Measurements from ENCODE around the gene SHISA5. TPM values are rescaled to one million over a fixed set of nuclear protein-coding genes. Genes with fewer than 3 reads are reported as not detected.
"Not testable (repeated sequence)": the region's sequence is repeated elsewhere in the genome, so short reads cannot be mapped to it uniquely, and the experiment has no call there.

SHISA5 gene
- total RNA-seq, 3 donors from 2014 or later, result 59.9 to 88.8 (median 62.7) TPM

GRCh38 chr3:48465531-48466378, 38.2 kb downstream of the SHISA5 start:
- H3K4me1 Mint-ChIP-seq (ENCODE audit: low read depth), result peaks cover 50% of the 10 kb centered on the region
- no peaks in the 10 kb centered on the region for H3K9me3 Mint-ChIP-seq
- DNase-seq (peak; percentile 73), ATAC-seq (peak; percentile 92 to 94)
- no peaks in the 10 kb centered on the region for H3K27me3 Mint-ChIP-seq (ENCODE audit: low read depth)
- H3K4me3 Mint-ChIP-seq, result peak overlapping the region; percentile 92
- H3K36me3 Mint-ChIP-seq (ENCODE audit: insufficient read depth), result peaks cover 24% of the 10 kb centered on the region

GRCh38 chr3:48465237-48465530, 38.8 kb downstream of the SHISA5 start:
- no peak for DNase-seq
- Mint-ChIP-seq H3K9me3 (no peaks in the 10 kb centered on the region), H3K4me3 (peak overlapping the region; percentile 92), H3K36me3 (ENCODE audit: insufficient read depth) (peaks cover 26% of the 10 kb centered on the region), H3K27me3 (ENCODE audit: low read depth) (no peaks in the 10 kb centered on the region), H3K4me1 (ENCODE audit: low read depth) (peaks cover 48% of the 10 kb centered on the region)
- no peak for ATAC-seq

- peak overlapping the region; percentile 92 for H3K4me3 Mint-ChIP-seq
- peaks cover 44% of the 10 kb centered on the region for H3K4me1 Mint-ChIP-seq (ENCODE audit: low read depth)
- no peak for DNase-seq
- ATAC-seq, result no peak
- no peaks in the 10 kb centered on the region for H3K27me3 Mint-ChIP-seq (ENCODE audit: low read depth)
- H3K36me3 Mint-ChIP-seq (ENCODE audit: insufficient read depth), result peaks cover 27% of the 10 kb centered on the region
- H3K9me3 Mint-ChIP-seq, result no peaks in the 10 kb centered on the region
Measured at GRCh38 chr3:48464713-48465221, 39.2 kb downstream of the SHISA5 start.

GRCh38 chr3:48463703-48464102, 40.3 kb downstream of the SHISA5 start:
- Mint-ChIP-seq H3K9me3 (no peaks in the 10 kb centered on the region), H3K27me3 (ENCODE audit: low read depth) (no peaks in the 10 kb centered on the region), H3K36me3 (ENCODE audit: insufficient read depth) (peaks cover 23% of the 10 kb centered on the region), H3K4me3 (no peak overlapping the region), H3K4me1 (ENCODE audit: low read depth) (peaks cover 33% of the 10 kb centered on the region)
- ATAC-seq, result no peak
- no peak for DNase-seq

GRCh38 chr3:48461767-48462166, 42.2 kb downstream of the SHISA5 start:
- H3K9me3 Mint-ChIP-seq; H3K4me3 Mint-ChIP-seq; H3K27me3 Mint-ChIP-seq (ENCODE audit: low read depth); DNase-seq; ATAC-seq: not testable (repeated sequence)
- peaks cover 13% of the 10 kb centered on the region for H3K36me3 Mint-ChIP-seq (ENCODE audit: insufficient read depth)
- H3K4me1 Mint-ChIP-seq (ENCODE audit: low read depth), result peaks cover 15% of the 10 kb centered on the region

- H3K4me1 Mint-ChIP-seq (ENCODE audit: low read depth), result peaks cover 9% of the 10 kb centered on the region
- DNase-seq (no peak), ATAC-seq (no peak)
- H3K9me3 Mint-ChIP-seq, result no peaks in the 10 kb centered on the region
- no peak overlapping the region for H3K4me3 Mint-ChIP-seq
- H3K27me3 Mint-ChIP-seq (ENCODE audit: low read depth), result no peaks in the 10 kb centered on the region
- peaks cover 11% of the 10 kb centered on the region for H3K36me3 Mint-ChIP-seq (ENCODE audit: insufficient read depth)
Measured at GRCh38 chr3:48460517-48460902, 43.5 kb downstream of the SHISA5 start.

- H3K36me3 Mint-ChIP-seq (ENCODE audit: insufficient read depth), result peaks cover 15% of the 10 kb centered on the region
- no peaks in the 10 kb centered on the region for H3K9me3 Mint-ChIP-seq
- no peak for ATAC-seq
- H3K27me3 Mint-ChIP-seq (ENCODE audit: low read depth), result no peaks in the 10 kb centered on the region
- H3K4me1 Mint-ChIP-seq (ENCODE audit: low read depth), result peaks cover 5% of the 10 kb centered on the region
- no peak for DNase-seq
- H3K4me3 Mint-ChIP-seq, result no peak overlapping the region
Measured at GRCh38 chr3:48459773-48460516, 44.0 kb downstream of the SHISA5 start.

GRCh38 chr3:48459331-48459730, 44.6 kb downstream of the SHISA5 start:
- Mint-ChIP-seq H3K4me1 (ENCODE audit: low read depth) (peaks cover 5% of the 10 kb centered on the region), H3K4me3 (no peak overlapping the region), H3K9me3 (no peaks in the 10 kb centered on the region), H3K36me3 (ENCODE audit: insufficient read depth) (peaks cover 20% of the 10 kb centered on the region), H3K27me3 (ENCODE audit: low read depth) (no peaks in the 10 kb centered on the region)
- DNase-seq (no peak), ATAC-seq (no peak)

- no peak for DNase-seq
- no peak overlapping the region for H3K4me3 Mint-ChIP-seq
- H3K4me1 Mint-ChIP-seq (ENCODE audit: low read depth), result peaks cover 5% of the 10 kb centered on the region
- no peaks in the 10 kb centered on the region for H3K9me3 Mint-ChIP-seq
- ATAC-seq, result no peak
- H3K27me3 Mint-ChIP-seq (ENCODE audit: low read depth), result no peaks in the 10 kb centered on the region
- peaks cover 35% of the 10 kb centered on the region for H3K36me3 Mint-ChIP-seq (ENCODE audit: insufficient read depth)
Measured at GRCh38 chr3:48456456-48456855, 47.5 kb downstream of the SHISA5 start.

GRCh38 chr3:48451270-48451669, 52.7 kb downstream of the SHISA5 start:
- Mint-ChIP-seq H3K27me3 (ENCODE audit: low read depth) (no peaks in the 10 kb centered on the region), H3K4me3 (no peak overlapping the region), H3K9me3 (no peaks in the 10 kb centered on the region), H3K4me1 (ENCODE audit: low read depth) (peaks cover 18% of the 10 kb centered on the region), H3K36me3 (ENCODE audit: insufficient read depth) (peaks cover 29% of the 10 kb centered on the region)
- DNase-seq (no peak), ATAC-seq (no peak)

GRCh38 chr3:48446425-48447193, 57.4 kb downstream of the SHISA5 start, which contains the start of gene ATRIP:
TSS of gene ATRIP (plus strand) at chr3:48446737. CDS start at chr3:48446846, 109 bp downstream.
- ATAC-seq (peak; percentile 98), DNase-seq (peak; percentile 82)
- H3K4me3 Mint-ChIP-seq, result peak within 1 kb of the TSS; percentile 96
- no peaks in the 10 kb centered on the region for H3K9me3 Mint-ChIP-seq
- H3K36me3 Mint-ChIP-seq (ENCODE audit: insufficient read depth), result peaks cover 22% of the 10 kb centered on the region
- H3K4me1 Mint-ChIP-seq (ENCODE audit: low read depth), result peaks cover 37% of the 10 kb centered on the region
- no peaks in the 10 kb centered on the region for H3K27me3 Mint-ChIP-seq (ENCODE audit: low read depth)

- DNase-seq, result no peak
- peaks cover 21% of the 10 kb centered on the region for H3K36me3 Mint-ChIP-seq (ENCODE audit: insufficient read depth)
- H3K4me1 Mint-ChIP-seq (ENCODE audit: low read depth), result peaks cover 40% of the 10 kb centered on the region
- H3K9me3 Mint-ChIP-seq, result no peaks in the 10 kb centered on the region
- H3K4me3 Mint-ChIP-seq, result peak overlapping the region; percentile 96
- no peak for ATAC-seq
- no peaks in the 10 kb centered on the region for H3K27me3 Mint-ChIP-seq (ENCODE audit: low read depth)
Measured at GRCh38 chr3:48446043-48446424, 57.9 kb downstream of the SHISA5 start.

- Mint-ChIP-seq H3K36me3 (ENCODE audit: insufficient read depth) (peaks cover 25% of the 10 kb centered on the region), H3K27me3 (ENCODE audit: low read depth) (no peaks in the 10 kb centered on the region), H3K4me1 (ENCODE audit: low read depth) (peaks cover 40% of the 10 kb centered on the region), H3K9me3 (no peaks in the 10 kb centered on the region), H3K4me3 (peak overlapping the region; percentile 96)
- ATAC-seq (no peak), DNase-seq (no peak)
Measured at GRCh38 chr3:48445277-48445882, 58.6 kb downstream of the SHISA5 start.

GRCh38 chr3:48441940-48442339, 62.0 kb downstream of the SHISA5 start:
- H3K4me1 Mint-ChIP-seq (ENCODE audit: low read depth), result peaks cover 36% of the 10 kb centered on the region
- ATAC-seq (no peak), DNase-seq (no peak)
- H3K4me3 Mint-ChIP-seq, result peak overlapping the region; percentile 94
- H3K36me3 Mint-ChIP-seq (ENCODE audit: insufficient read depth), result peaks cover 22% of the 10 kb centered on the region
- H3K9me3 Mint-ChIP-seq, result no peaks in the 10 kb centered on the region
- no peaks in the 10 kb centered on the region for H3K27me3 Mint-ChIP-seq (ENCODE audit: low read depth)

Measured in activated T-cell treated with anti-CD3 and anti-CD28 coated beads, Interleukin-2, amount 50 U/mL, for 4 hours (primary cell).